Measurements from ENCODE around the gene FDXR. TPM values are rescaled to one million over a fixed set of nuclear protein-coding genes. Genes with fewer than 3 reads are reported as not detected.

The FDXR gene
- total and polyA plus RNA-seq, 9 of the 15 experiments (the other 6 are each of a cell fraction or from before 2014, with no cell fraction given) = 0.89 to 70.7 (median 30.9) TPM

DNA sequence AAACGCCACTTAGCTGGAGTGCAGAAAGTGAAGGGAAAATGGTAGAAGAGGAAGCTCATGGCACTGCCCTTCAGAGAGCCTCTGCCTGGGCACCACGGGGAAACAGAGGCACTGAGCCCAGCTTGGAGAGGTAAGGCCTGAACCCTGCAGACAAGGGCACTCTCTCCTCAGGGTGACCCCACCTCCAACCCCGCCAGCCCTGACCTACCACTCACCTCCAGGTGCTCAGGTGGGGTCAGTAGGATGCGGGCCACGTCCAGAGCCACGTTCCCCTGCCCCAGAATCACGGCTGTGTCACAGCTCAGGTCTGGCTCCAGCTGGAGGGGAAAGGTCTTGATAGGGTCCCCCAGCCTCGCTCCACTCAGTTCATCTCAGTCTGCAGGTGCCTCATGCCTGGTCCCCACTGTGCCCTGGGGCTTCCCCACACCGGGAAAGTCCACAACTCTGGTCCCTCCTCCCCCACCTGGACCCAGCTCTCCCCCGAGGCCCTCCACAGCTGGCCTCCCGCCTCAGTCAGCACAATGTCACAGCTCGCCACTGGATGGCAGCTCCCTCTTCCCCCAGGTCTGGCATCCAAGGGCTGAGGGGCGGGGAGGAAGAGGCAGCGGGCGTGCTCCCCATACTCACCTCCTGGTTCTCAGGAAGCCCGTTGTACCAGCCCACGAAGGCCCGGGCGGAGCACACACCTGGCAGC, 7.1 kb downstream of the FDXR start:
- Histone ChIP-seq H3K27me3 (ENCODE audit: control insufficient read depth in 2 of 2, insufficient read depth in 2 of 2, low read length in 2 of 2) (no peaks in the 10 kb centered on the region), H3K4me2 (ENCODE audit: insufficient read depth, low read length) (no peak overlapping the region), H4K20me1 (replicated peaks; ENCODE audit: control insufficient read depth, insufficient read depth, low read length) (no peaks in the 10 kb centered on the region), H3K79me2 (ENCODE audit: control insufficient read depth, insufficient read depth, low read length) (peaks cover 10% of the 10 kb centered on the region; the same call in 1 of the 3 replicates), H2AFZ (ENCODE audit: low read depth, low read length) (no peak overlapping the region), H3K9me1 (ENCODE audit: control insufficient read depth, insufficient read depth, low read length) (no peaks in the 10 kb centered on the region), H3K36me3 (ENCODE audit: control insufficient read depth, insufficient read depth, low read length) (peaks cover 54% of the 10 kb centered on the region; the same call in 2 of the 3 replicates), H3K9ac (ENCODE audit: insufficient read depth in 1 of 2, low read depth in 2 of 2, low read length in 2 of 2) (peak overlapping the region in 1 of 2 experiments; percentile 48; a peak in 1 of 4 replicates), H3K4me3 (no peak overlapping the region), H3K9me3 (replicated peaks; ENCODE audit: control insufficient read depth, insufficient read depth, low read depth, low read length) (no peaks in the 10 kb centered on the region), H3K4me1 (replicated peaks in 1 of 2; ENCODE audit: control insufficient read depth in 2 of 2, insufficient read depth in 2 of 2, low read length in 2 of 2) (peaks cover 40 to 78% of the 10 kb centered on the region in 2 experiments), H3K27ac (ENCODE audit: extremely low read depth, low read depth, low read length) (no peak overlapping the region)
- CTCF ChIA-PET (ENCODE audit: low intra/inter-chr PET ratio) = interaction anchor here (0.5 to 2.1 kb wide), 5 partner anchors 50 to 148 kb away, joined by 3 to 19 read pairs (median 5); no protein-coding TSS in a partner anchor
- ATAC-seq (no peak), FAIRE-seq (no peak), DNase-seq (ENCODE audit: extremely low read depth in 1 of 4, low spot score in 3 of 4) (no peak)
- 88% methylated on average over 10 of the region's 19 CpGs for WGBS (ENCODE audit: insufficient coverage, low coverage, missing lambda C conversion rate)
- POLR2A ChIA-PET = interaction anchor here (0.6 to 1.6 kb wide), 6 partner anchors 10 to 194 kb away, joined by 3 to 8 read pairs (median 4); no protein-coding TSS in a partner anchor
- intact Hi-C loops (cut with micrococcal nuclease) (loop anchor here (1.0 to 5.0 kb wide), 3 partner anchors 74 to 118 kb away; partner anchors contain the start of gene NHERF1), in situ Hi-C loops (cut with MboI) (no loop called here)
- BruUV-seq (replicated peaks) = no TSS peak
- no peak for TF ChIP-seq ZC3H4 (CRISPR knock-in tag; IDR thresholded peaks at IDR 0.05; ENCODE audit: borderline replicate concordance)
- no peak for TF ChIP-seq NCOA1 (IDR thresholded peaks at IDR 0.05; ENCODE audit: low read depth)
- peak; percentile 20; the same call in 1 of the 2 replicates for TF ChIP-seq POLR2G (IDR thresholded peaks at IDR 0.05; ENCODE audit: low read depth, low read length)
- TF ChIP-seq, protein P1, sequence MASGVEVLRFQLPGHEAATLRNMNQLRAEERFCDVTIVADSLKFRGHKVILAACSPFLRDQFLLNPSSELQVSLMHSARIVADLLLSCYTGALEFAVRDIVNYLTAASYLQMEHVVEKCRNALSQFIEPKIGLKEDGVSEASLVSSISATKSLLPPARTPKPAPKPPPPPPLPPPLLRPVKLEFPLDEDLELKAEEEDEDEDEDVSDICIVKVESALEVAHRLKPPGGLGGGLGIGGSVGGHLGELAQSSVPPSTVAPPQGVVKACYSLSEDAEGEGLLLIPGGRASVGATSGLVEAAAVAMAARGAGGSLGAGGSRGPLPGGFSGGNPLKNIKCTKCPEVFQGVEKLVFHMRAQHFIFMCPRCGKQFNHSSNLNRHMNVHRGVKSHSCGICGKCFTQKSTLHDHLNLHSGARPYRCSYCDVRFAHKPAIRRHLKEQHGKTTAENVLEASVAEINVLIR (CRISPR knock-in tag; IDR thresholded peaks at IDR 0.05) = no peak
- TF ChIP-seq, protein P2, sequence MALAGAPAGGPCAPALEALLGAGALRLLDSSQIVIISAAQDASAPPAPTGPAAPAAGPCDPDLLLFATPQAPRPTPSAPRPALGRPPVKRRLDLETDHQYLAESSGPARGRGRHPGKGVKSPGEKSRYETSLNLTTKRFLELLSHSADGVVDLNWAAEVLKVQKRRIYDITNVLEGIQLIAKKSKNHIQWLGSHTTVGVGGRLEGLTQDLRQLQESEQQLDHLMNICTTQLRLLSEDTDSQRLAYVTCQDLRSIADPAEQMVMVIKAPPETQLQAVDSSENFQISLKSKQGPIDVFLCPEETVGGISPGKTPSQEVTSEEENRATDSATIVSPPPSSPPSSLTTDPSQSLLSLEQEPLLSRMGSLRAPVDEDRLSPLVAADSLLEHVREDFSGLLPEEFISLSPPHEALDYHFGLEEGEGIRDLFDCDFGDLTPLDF (CRISPR knock-in tag; IDR thresholded peaks at IDR 0.05) = no peak
- 0 out of 4 replicates have a peak, but pooled peaks of 1 of the 2 experiments have one; percentile 22 for TF ChIP-seq MAZ (CRISPR knock-in tag; conservative IDR thresholded peaks at IDR 0.05 in 1 of 2, IDR thresholded peaks at IDR 0.05 in 1 of 2)
- TF ChIP-seq, protein P3, sequence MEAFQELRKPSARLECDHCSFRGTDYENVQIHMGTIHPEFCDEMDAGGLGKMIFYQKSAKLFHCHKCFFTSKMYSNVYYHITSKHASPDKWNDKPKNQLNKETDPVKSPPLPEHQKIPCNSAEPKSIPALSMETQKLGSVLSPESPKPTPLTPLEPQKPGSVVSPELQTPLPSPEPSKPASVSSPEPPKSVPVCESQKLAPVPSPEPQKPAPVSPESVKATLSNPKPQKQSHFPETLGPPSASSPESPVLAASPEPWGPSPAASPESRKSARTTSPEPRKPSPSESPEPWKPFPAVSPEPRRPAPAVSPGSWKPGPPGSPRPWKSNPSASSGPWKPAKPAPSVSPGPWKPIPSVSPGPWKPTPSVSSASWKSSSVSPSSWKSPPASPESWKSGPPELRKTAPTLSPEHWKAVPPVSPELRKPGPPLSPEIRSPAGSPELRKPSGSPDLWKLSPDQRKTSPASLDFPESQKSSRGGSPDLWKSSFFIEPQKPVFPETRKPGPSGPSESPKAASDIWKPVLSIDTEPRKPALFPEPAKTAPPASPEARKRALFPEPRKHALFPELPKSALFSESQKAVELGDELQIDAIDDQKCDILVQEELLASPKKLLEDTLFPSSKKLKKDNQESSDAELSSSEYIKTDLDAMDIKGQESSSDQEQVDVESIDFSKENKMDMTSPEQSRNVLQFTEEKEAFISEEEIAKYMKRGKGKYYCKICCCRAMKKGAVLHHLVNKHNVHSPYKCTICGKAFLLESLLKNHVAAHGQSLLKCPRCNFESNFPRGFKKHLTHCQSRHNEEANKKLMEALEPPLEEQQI (IDR thresholded peaks at IDR 0.05) = no peak
- TF ChIP-seq ZNF263 (CRISPR knock-in tag; IDR thresholded peaks at IDR 0.05; ENCODE audit: borderline replicate concordance) = 0 out of 2 replicates have a peak, but pooled peaks have one; percentile 41
- TF ChIP-seq, protein P4, sequence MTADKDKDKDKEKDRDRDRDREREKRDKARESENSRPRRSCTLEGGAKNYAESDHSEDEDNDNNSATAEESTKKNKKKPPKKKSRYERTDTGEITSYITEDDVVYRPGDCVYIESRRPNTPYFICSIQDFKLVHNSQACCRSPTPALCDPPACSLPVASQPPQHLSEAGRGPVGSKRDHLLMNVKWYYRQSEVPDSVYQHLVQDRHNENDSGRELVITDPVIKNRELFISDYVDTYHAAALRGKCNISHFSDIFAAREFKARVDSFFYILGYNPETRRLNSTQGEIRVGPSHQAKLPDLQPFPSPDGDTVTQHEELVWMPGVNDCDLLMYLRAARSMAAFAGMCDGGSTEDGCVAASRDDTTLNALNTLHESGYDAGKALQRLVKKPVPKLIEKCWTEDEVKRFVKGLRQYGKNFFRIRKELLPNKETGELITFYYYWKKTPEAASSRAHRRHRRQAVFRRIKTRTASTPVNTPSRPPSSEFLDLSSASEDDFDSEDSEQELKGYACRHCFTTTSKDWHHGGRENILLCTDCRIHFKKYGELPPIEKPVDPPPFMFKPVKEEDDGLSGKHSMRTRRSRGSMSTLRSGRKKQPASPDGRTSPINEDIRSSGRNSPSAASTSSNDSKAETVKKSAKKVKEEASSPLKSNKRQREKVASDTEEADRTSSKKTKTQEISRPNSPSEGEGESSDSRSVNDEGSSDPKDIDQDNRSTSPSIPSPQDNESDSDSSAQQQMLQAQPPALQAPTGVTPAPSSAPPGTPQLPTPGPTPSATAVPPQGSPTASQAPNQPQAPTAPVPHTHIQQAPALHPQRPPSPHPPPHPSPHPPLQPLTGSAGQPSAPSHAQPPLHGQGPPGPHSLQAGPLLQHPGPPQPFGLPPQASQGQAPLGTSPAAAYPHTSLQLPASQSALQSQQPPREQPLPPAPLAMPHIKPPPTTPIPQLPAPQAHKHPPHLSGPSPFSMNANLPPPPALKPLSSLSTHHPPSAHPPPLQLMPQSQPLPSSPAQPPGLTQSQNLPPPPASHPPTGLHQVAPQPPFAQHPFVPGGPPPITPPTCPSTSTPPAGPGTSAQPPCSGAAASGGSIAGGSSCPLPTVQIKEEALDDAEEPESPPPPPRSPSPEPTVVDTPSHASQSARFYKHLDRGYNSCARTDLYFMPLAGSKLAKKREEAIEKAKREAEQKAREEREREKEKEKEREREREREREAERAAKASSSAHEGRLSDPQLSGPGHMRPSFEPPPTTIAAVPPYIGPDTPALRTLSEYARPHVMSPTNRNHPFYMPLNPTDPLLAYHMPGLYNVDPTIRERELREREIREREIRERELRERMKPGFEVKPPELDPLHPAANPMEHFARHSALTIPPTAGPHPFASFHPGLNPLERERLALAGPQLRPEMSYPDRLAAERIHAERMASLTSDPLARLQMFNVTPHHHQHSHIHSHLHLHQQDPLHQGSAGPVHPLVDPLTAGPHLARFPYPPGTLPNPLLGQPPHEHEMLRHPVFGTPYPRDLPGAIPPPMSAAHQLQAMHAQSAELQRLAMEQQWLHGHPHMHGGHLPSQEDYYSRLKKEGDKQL (CRISPR knock-in tag; IDR thresholded peaks at IDR 0.05; ENCODE audit: borderline replicate concordance) = no peak
